ENCODE data around the gene PALM3. TPM values are rescaled to one million over a fixed set of nuclear protein-coding genes. Genes with fewer than 3 reads are reported as not detected.

The PALM3 gene
- polyA plus RNA-seq, 3 donors: 22.4 to 25.8 (median 23.1) TPM

- DNase-seq (ENCODE audit: low read depth in 3 of 3, low spot score in 2 of 3): no peak
Measured at GRCh38 chr19:14089662-14090508, 28.0 kb upstream of the PALM3 start.

GRCh38 chr19:14089412-14089661, 27.5 kb upstream of the PALM3 start:
- no peak for DNase-seq (ENCODE audit: low read depth in 3 of 3, low spot score in 2 of 3)

GRCh38 chr19:14088634-14089411, 26.9 kb upstream of the PALM3 start:
- DNase-seq (ENCODE audit: low read depth in 3 of 3, low spot score in 2 of 3): no peak

GRCh38 chr19:14086098-14086497, 24.2 kb upstream of the PALM3 start:
- DNase-seq (ENCODE audit: low read depth in 3 of 3, low spot score in 2 of 3): no peak

DNA sequence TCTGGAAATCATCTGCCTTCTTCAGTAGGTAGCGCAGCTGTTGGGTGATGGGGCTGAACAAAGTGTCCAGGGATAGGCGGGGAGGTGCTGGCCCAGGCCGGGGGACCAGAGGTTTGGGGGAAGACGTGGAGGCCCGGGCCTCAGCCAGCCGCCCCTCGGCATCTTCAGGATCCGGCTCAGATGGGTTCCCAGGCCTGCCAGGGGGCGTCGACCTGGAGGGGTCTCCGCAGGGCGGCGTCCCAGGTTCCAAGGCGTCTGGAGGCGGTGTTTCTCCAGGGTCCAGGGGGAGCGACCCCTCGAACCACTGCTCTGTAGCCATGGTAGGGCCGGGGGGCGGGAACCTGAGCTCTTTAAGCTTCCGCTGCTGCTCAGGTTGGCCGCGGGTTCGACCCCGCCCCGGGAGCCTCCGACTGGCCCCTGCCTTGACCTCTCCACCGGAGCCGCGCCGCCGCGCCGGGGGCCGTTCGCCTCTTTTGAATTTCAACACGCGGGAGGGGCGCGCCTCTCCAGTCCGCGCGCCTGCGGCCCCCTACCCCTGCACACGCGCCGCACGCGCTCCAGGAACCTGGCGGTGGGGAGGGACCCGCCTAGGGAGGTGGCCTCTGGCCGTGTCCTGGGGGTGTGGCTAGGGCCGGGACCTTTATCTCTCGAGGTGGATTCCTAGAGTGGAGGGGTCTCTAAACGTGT, 23.6 kb upstream of the PALM3 start, which contains the start of gene C19orf67:
Gene C19orf67 (minus strand): TSS at position 475 of the 687 bp plus-strand sequence. CDS start 156 bp downstream, at position 319.
- DNase-seq (ENCODE audit: low read depth in 3 of 3, low spot score in 2 of 3): no peak

GRCh38 chr19:14082675-14082960, 20.7 kb upstream of the PALM3 start:
- no peak for DNase-seq (ENCODE audit: low read depth in 3 of 3, low spot score in 2 of 3)

DNA sequence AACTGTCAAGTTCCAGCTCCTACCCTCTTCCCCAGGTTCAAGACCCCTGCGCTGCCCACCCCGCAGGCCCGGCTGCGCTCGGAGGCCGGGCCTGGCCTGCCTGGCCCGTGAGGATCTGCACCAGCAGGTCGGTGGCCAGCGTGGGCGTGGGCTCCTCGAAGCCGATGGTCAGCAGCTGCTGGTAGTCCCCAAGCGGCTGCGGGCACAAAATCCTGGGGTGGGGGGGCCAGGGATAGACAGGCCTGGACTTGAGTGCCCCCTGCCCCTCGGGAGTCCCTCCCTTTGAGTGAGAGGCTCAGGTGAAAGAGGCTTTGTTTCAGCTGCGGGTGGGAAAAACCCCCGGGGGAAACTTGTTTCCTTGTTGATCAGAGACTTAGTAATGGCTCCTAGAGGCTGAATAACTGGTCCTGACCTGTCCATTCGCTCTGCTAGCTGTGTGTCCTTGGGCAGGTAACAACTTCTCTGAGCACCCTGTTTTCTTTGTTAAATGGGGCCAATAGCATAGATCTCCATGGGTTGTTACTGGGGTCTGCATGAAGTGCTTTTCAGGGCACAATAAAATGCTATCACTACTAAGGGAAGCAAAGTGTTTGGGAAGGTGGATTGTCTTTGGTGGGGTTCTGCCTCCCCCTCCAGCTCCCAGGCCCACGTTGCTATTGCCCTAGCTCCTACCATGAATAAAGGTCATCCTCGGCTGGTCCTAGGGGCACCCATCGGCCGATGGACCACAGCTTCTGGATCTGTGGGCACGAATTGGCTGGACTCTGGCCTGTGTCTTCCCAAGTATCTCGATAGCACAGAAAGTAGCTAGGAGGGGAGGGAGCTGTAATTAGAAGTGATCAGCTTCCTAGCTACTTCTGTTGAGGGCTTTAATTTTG, 20.2 kb upstream of the PALM3 start:
- no peak for DNase-seq (ENCODE audit: low read depth in 3 of 3, low spot score in 2 of 3)

DNA sequence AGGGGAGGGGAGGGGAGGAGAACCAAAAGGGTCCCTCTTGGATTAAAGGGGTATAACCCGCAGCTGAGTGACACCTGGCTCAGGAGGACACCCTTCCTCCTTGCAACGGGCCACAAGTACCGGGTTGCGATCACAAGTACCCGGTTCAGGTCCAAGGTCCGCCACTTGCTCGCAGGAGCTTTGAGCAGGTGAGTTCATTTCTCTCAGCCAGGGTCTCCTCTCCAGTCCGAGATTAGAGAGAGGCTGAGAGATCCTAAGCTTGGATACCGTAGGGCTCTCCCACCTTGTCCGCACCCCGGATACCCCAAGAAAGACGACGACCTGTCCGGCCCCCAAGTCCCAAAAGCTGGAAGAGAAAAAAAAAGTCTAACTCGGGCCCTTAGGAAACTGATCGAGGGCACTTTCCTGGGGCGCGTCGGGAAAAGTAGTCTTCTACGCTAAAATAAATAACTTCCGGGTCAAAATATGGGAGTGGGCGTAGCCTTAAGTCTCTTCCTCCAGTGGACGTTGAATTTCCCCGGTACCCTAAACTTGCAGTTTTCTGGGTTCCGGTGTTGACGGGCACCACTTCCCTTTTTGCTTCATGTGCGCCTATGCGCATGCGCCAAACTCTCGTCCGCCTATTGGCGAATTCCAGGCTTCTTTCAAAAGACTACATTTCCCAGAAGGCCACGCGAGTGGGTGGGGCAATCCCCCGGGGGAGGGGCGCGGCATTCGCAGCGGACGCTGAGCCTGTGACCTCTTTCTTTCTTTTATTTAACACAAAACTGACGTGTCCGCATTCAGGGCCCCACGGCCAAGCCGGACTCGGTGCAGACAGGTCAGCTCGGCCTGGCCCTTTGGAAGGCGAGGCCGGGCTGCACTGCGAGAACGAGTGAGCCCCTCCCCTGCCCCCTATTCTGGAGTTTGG, 19.3 kb upstream of the PALM3 start:
- DNase-seq (ENCODE audit: low read depth in 3 of 3, low spot score in 2 of 3): peak; percentile 100

GRCh38 chr19:14078411-14078810, 16.5 kb upstream of the PALM3 start:
- DNase-seq (ENCODE audit: low read depth in 3 of 3, low spot score in 2 of 3): no peak

DNA sequence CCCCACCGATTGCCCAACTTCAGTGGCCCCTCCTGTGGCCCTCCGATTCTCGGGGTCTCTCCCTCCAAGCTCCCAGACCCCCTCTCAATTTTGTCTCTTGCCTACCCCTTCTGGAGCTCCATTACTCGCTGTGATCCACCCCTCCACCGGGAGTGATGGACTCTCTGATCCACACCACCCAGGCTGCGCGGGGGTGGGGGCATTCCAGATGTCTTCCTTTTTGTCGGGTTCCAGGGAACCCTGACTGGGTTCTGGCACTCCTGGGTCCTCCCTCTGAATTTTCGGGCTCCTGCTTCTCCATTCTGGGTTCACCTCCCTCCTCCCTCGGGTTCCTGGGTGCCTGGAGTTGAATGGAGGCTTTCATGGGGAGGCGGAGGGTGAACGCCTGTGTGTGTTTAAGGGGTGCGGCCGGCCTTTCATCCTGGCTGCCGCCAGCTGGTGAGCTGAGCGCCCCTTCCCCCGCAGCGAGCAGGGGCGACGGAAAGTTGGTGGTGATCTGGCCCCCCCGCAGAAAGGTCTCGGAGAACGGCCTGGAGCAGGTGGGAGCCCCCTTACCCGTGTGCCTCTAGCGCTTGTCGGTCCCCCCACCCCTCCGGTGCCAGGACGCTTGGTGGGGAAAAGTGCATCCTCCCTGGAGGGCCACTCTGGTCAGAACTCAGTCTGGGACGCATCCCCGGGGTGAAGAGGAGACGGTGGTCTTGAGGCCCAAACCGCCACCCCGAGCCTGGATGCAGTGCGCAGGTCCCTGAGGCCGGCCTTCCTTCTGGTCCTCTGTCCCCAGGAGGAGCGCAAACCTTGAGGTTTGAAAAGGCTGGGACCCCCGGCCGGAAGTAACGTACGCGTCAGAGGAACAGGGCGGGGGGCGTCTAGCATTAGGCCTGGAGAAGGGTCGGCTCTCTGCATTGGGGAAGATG, 12.3 kb upstream of the PALM3 start:
- no peak for DNase-seq (ENCODE audit: low read depth in 3 of 3, low spot score in 2 of 3)

- DNase-seq (ENCODE audit: low read depth in 3 of 3, low spot score in 2 of 3): no peak
Measured at GRCh38 chr19:14073261-14073924, 11.5 kb upstream of the PALM3 start.

DNA sequence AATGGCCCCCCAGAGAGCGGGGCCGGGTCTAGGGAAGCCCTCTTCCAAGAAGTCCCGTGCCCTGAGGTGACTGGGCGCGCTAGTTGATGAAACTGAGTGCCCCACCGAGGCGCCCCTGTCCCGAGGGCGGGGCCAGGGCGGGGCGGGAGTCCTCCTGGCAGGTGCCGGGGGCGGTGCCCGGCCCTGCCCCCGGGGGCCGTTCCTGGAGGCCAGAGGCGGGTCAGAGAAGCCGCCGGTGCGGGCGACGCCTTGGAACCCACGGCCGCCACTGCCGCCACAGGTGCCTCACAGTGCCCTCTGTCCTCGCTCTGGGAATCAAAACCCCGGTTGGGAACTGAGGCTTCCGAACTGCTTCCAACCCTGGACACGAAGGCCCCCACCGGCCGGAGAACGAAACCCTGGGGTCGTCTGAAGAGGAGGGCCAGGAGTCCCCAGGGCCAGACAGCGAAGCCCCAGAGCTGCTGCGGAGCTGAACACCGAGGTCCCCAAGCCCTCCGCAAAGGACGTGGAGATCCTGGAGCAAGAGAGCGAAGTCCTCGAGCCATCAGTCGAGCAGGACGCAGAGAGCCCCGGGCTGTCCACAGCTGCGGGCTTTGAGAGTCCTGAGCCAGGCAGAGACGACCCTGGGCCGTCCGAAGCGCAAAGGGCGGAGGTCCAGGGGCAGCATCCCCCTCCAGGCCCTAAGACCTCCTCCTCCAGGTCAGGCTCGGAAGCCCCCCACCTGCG, 10.8 kb upstream of the PALM3 start, which contains the start of gene MISP3:
Gene MISP3 (plus strand): TSS at position 252 of the 726 bp plus-strand sequence. CDS start 524 bp downstream, outside the sequence.
- no peak for DNase-seq (ENCODE audit: low read depth in 3 of 3, low spot score in 2 of 3)

DNA sequence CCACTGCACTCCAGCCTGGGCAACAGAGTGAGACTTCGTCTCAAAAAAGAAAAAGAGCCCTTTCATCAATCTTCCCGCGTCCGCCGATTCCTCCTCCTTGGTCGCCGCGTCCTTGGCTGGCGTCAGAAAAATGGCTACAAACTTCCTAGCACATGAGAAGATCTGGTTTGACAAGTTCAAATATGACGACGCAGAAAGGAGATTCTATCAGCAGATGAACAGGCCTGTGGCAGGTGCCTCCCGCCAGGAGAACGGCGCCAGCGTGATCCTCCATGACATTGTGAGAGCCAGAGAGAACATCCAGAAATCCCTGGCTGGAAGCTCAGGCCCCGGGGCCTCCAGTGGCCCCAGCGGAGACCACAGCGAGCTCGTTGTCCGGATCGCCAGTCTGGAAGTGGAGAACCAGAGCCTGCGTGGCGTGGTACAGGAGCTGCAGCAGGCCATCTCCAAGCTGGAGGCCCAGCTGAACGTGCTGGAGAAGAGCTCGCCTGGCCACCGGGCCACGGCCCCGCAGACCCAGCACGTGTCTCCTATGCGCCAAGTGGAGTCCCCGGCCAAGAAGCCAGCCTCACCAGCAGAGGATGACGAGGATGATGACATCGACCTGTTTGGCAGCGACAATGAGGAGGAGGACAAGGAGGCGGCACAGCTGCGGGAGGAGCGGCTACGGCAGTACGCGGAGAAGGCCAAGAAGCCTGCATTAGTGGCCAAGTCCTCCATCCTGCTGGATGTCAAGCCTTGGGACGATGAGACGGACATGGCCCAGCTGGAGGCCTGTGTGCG, 8.6 kb upstream of the PALM3 start:
- no peak for DNase-seq (ENCODE audit: low read depth in 3 of 3, low spot score in 2 of 3)

GRCh38 chr19:14066134-14066533, 4.3 kb upstream of the PALM3 start:
- no peak for DNase-seq (ENCODE audit: low read depth in 3 of 3, low spot score in 2 of 3)

- DNase-seq (ENCODE audit: low read depth in 3 of 3, low spot score in 2 of 3): no peak
Measured at GRCh38 chr19:14063105-14063504, 1.2 kb upstream of the PALM3 start.

- no peak for DNase-seq (ENCODE audit: low read depth in 3 of 3, low spot score in 2 of 3)
Measured at GRCh38 chr19:14062558-14062855, 631 bp upstream of the PALM3 start.

All from right renal cortex interstitium (tissue), 3 donors.